K562 (cell line): ENCODE results near the gene PPEF2. TPM values are rescaled to one million over a fixed set of nuclear protein-coding genes. Genes with fewer than 3 reads are reported as not detected.
A peak's percentile ranks its signal among the peaks of the same experiment; 100 is the strongest.

Experiments used
- DEAF1 ChIP-seq: fragments of 450-650 bp; formaldehyde crosslinking; IDR thresholded peaks from 2 replicates; pipeline ENCODE4 v1.4.0; 2020; ENCODE audit warnings: mild to moderate bottlenecking, moderate library complexity
- EWSR1 ChIP-seq: fragments of 450-650 bp; IDR thresholded peaks from 2 replicates; pipeline ENCODE4 v1.6.1; 2018; ENCODE audit warnings: borderline replicate concordance, mild to moderate bottlenecking, low read depth, moderate library complexity; ENCODE audit not compliant: partially characterized antibody
- MNT ChIP-seq, 2 experiments: fragments of 450-650 bp; conservative IDR thresholded peaks; 2 replicates each; pipeline ENCODE4 v1.6.1; 2017; ENCODE audit warnings: mild to moderate bottlenecking in 2 of 2, moderate library complexity in 2 of 2
- REST ChIP-seq, 2 experiments: fragments of 450-650 bp; formaldehyde crosslinking in 1 of 2; IDR thresholded peaks; 2 replicates each; pipeline versions ENCODE4 v1.4.0 to v1.6.1; 2014 to 2020; ENCODE audit warnings: mild to moderate bottlenecking in 2 of 2, borderline replicate concordance in 1 of 2, low read depth in 1 of 2
- SMAD3 ChIP-seq: fragments of 450-650 bp; formaldehyde crosslinking; conservative IDR thresholded peaks from 2 replicates; pipeline ENCODE4 v1.4.0; 2020; ENCODE audit warnings: mild to moderate bottlenecking
- polyA plus RNA-seq, 8 experiments: library from polyadenylated mRNA; depleted of rRNA in 4 of 8; stranded (reverse) in 5 of 8; unstranded in 3 of 8; fragments of >200 nt; fragmentation: Nextera tagmentation in 2 of 8; fragmentation: Illumina TruSeq in 1 of 8; extraction: Ambion mirVana in 2 of 8; extraction: Trizol in 1 of 8; gene quantifications; 2 replicates each; pipeline versions ENCODE4 v1.2.1 to v1.2.3, GENCODE V29; 2011 to 2014; ENCODE audit warnings: inconsistent platforms in 1 of 8, missing spikeins in 1 of 8
- total RNA-seq, 7 experiments: library from RNA; depleted of rRNA in 6 of 7; stranded (reverse); fragments of >200 nt in 6 of 7; fragmentation: Illumina TruSeq in 2 of 7; extraction: Trizol in 2 of 7; gene quantifications; 2 replicates each; pipeline versions ENCODE4 v1.2.1 to v1.2.3, GENCODE V29; 2011 to 2021; ENCODE audit warnings: low replicate concordance in 1 of 7

Gene PPEF2
- total and polyA plus RNA-seq, 9 of the 15 experiments (the other 6 are each of a cell fraction or from before 2014, with no cell fraction given), result not detected

- TF ChIP-seq MNT (conservative IDR thresholded peaks at IDR 0.05) (peak in 1 of 2 experiments; percentile 17; a peak in 1 of 4 replicates), REST (IDR thresholded peaks at IDR 0.05; ENCODE audit: borderline replicate concordance) (peak; percentile 54; the same call in 1 of the 2 replicates), REST (CRISPR knock-in tag; IDR thresholded peaks at IDR 0.05; ENCODE audit: low read depth) (no peak), DEAF1 (CRISPR knock-in tag) (peak; percentile 54; the same call in 1 of the 2 replicates), EWSR1 (no peak), SMAD3 (CRISPR knock-in tag) (no peak)
- TF ChIP-seq, all 486 proteins: peak for 8
Observed at GRCh38 chr4:75916091-75916661, 13.9 kb upstream of the PPEF2 start (continued).
